Spleen (tissue), 11 donors: ENCODE data around the gene MANEAL. TPM values are rescaled to one million over a fixed set of nuclear protein-coding genes. Genes with fewer than 3 reads are reported as not detected.

Source experiments
- DNase-seq: peaks from one replicate; pipeline ENCODE4 v3.0.0-alpha.2; 2020
- H3K27ac ChIP-seq, 8 donors: fragments of 200-600 bp; sonication (generic) in 7 of 8; 1 replicate in 4 of 8; 2 replicates in 4 of 8; pipeline versions ENCODE4 v1.5.0 to v1.8.0; 2016 to 2021; ENCODE audit warnings: inconsistent platforms in 4 of 8, mild to moderate bottlenecking in 4 of 8, moderate library complexity in 1 of 8
- H3K27me3 ChIP-seq, 7 donors: fragments of 200-600 bp; sonication (generic) in 6 of 7; replicated peaks in 1 of 7; 1 replicate in 4 of 7; 2 replicates in 3 of 7; pipeline versions ENCODE4 v1.5.0 to v1.8.0; 2016 to 2021; ENCODE audit warnings: inconsistent platforms in 3 of 7, mild to moderate bottlenecking in 1 of 7
- H3K36me3 ChIP-seq, 6 donors: fragments of 200-600 bp; sonication (generic) in 5 of 6; 1 replicate in 4 of 6; 2 replicates in 2 of 6; pipeline versions ENCODE4 v1.5.0 to v1.8.0; 2016 to 2021; ENCODE audit warnings: inconsistent platforms in 2 of 6
- H3K4me1 ChIP-seq, 6 donors: fragments of 200-600 bp; sonication (generic) in 5 of 6; 1 replicate in 3 of 6; 2 replicates in 3 of 6; pipeline versions ENCODE4 v1.5.0 to v1.8.0; 2016 to 2021; ENCODE audit warnings: inconsistent platforms in 3 of 6
- H3K4me3 ChIP-seq, 8 donors: fragments of 200-600 bp; sonication (generic) in 7 of 8; 1 replicate in 4 of 8; 2 replicates in 4 of 8; pipeline versions ENCODE4 v1.5.0 to v1.8.0; 2016 to 2021; ENCODE audit warnings: inconsistent platforms in 4 of 8, mild to moderate bottlenecking in 4 of 8, moderate library complexity in 2 of 8
- H3K9me3 ChIP-seq, 8 donors: fragments of 200-600 bp; sonication (generic) in 7 of 8; 1 replicate in 4 of 8; 2 replicates in 4 of 8; pipeline versions ENCODE4 v1.5.0 to v1.8.0; 2016 to 2021; ENCODE audit warnings: inconsistent platforms in 4 of 8
- POLR2A ChIP-seq, 3 donors: fragments of 450-650 bp; IDR thresholded peaks; one replicate each; pipeline ENCODE4 v1.5.1; 2017; ENCODE audit warnings: antibody characterized with exemption in 3 of 3, mild to moderate bottlenecking in 1 of 3
- POLR2AphosphoS5 ChIP-seq, 3 donors: sonication (generic); formaldehyde crosslinking; IDR thresholded peaks; one replicate each; pipeline ENCODE4 v1.5.1; 2017; ENCODE audit warnings: antibody characterized with exemption in 3 of 3
- WGBS, 5 donors: extraction: QIAGEN DNeasy Blood & Tissue Kit in 3 of 5; methylation state at CpG; one replicate each; pipeline versions ENCODE4 v1.1.5 to v1.1.7; 2013 to 2018; 5-methylcytosine and 5-hydroxymethylcytosine counted together
- intact Hi-C: fragments of 100-400 bp; cut with DNase I; formaldehyde crosslinking; loops from one replicate; pipeline ENCODE4 v1.15.0; 2023; ENCODE audit warnings: low total_unique reads
- polyA plus RNA-seq, 3 donors: library from polyadenylated mRNA; stranded (reverse); fragments of 200-250 nt; gene quantifications; one replicate each; pipeline ENCODE4 v1.2.1, GENCODE V29; 2013
- total RNA-seq, 7 donors: library from RNA; depleted of rRNA in 3 of 7; stranded (reverse); fragments of >200 nt in 3 of 7; fragmentation: NEBNext Ultra II Directional in 4 of 7; extraction: Animal tissue kit (Norgen Biotek cat#: 25700) in 4 of 7; gene quantifications; one replicate each; pipeline versions ENCODE4 v1.1.0 to v1.2.1, GENCODE V29; 2016 to 2021
- TF ChIP-seq, protein P1 (sequence below), 11 experiments: fragments of 200-600 bp in 7 of 11; fragments of 450-650 bp in 4 of 11; sonication (generic) in 4 of 11; IDR thresholded peaks in 8 of 11; conservative IDR thresholded peaks in 3 of 11; 1 replicate in 7 of 11; 2 replicates in 4 of 11; pipeline versions ENCODE4 v1.4.0 to v1.8.0; 2016 to 2021; ENCODE audit warnings: antibody characterized with exemption in 11 of 11, inconsistent platforms in 4 of 11, mild to moderate bottlenecking in 1 of 11
- donor health status: healthy with polysubstance abuse.
- donor health status: DM: no; HTN: no; CAD: no; lungs with moderate emphysema.
- donor health status: DM: no; HTN: no; CAD: no.
- donor health status: Bipolar disorder and iron deficiency.
- donor health status: healthy.
- donor health status: DM: no; HTN: no; CAD: no.
- donor health status: DM: yes; HTN: yes; CAD: no.

The MANEAL gene
- total and polyA plus RNA-seq, 10 donors: 1.4 to 9.2 (median 2.3) TPM

- Histone ChIP-seq H3K4me1 (peaks cover 0 to 18% (median 0%) of the 10 kb centered on the region in 6 donors), H3K4me3 (no peak overlapping the region), H3K36me3 (no peaks in the 10 kb centered on the region), H3K27me3 (peaks cover 0 to 100% (median 55%) of the 10 kb centered on the region in 7 donors), H3K27ac (no peak overlapping the region), H3K9me3 (peaks cover 0 to 4% (median 0%) of the 10 kb centered on the region in 8 donors)
- 23 to 39% (median 26%) methylated on average over 7 to 25 of the region's 25 CpGs for WGBS, 5 donors
- DNase-seq: no peak
- intact Hi-C loops: no loop called here
- TF ChIP-seq, protein P1, sequence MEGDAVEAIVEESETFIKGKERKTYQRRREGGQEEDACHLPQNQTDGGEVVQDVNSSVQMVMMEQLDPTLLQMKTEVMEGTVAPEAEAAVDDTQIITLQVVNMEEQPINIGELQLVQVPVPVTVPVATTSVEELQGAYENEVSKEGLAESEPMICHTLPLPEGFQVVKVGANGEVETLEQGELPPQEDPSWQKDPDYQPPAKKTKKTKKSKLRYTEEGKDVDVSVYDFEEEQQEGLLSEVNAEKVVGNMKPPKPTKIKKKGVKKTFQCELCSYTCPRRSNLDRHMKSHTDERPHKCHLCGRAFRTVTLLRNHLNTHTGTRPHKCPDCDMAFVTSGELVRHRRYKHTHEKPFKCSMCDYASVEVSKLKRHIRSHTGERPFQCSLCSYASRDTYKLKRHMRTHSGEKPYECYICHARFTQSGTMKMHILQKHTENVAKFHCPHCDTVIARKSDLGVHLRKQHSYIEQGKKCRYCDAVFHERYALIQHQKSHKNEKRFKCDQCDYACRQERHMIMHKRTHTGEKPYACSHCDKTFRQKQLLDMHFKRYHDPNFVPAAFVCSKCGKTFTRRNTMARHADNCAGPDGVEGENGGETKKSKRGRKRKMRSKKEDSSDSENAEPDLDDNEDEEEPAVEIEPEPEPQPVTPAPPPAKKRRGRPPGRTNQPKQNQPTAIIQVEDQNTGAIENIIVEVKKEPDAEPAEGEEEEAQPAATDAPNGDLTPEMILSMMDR (IDR thresholded peaks at IDR 0.05 in 8 of 11, conservative IDR thresholded peaks at IDR 0.05 in 3 of 11): no peak
- no peak for TF ChIP-seq POLR2A (IDR thresholded peaks at IDR 0.05)
- no peak for TF ChIP-seq POLR2AphosphoS5 (IDR thresholded peaks at IDR 0.05)
These were observed 29.7 kb upstream of the MANEAL start for GRCh38 chr1:37763791-37764413.

DNA sequence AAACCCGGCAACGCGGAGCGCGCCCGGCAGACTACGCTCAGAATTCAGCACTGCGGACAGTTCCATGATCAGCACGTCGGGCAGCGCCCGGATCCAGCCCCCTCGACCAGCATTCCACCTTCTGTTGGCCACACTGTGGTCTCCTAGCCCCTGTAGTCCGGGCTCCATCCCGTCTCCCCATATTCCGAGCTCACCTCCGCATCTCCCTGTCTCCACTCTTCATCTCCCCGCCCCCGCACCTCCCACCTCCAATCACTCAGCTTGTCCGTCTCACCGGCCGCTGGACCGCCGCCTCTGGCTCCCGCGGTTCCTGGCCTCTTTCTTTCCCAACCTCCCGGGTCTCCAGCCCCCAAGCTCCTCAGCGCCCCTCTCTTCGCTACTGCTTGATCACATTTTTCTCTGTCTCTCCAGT, 29.2 kb upstream of the MANEAL start:
- peaks cover 0 to 18% (median 0%) of the 10 kb centered on the region in 6 donors for H3K4me1 ChIP-seq
- peaks cover 0 to 100% (median 55%) of the 10 kb centered on the region in 7 donors for H3K27me3 ChIP-seq
- intact Hi-C loops: no loop called here
- TF ChIP-seq POLR2A (IDR thresholded peaks at IDR 0.05): no peak
- TF ChIP-seq, protein P1 (IDR thresholded peaks at IDR 0.05 in 8 of 11, conservative IDR thresholded peaks at IDR 0.05 in 3 of 11): no peak
- TF ChIP-seq POLR2AphosphoS5 (IDR thresholded peaks at IDR 0.05): no peak
- H3K36me3 ChIP-seq: no peaks in the 10 kb centered on the region
- no peak for DNase-seq
- H3K27ac ChIP-seq: no peak overlapping the region
- no peak overlapping the region for H3K4me3 ChIP-seq
- peaks cover 0 to 4% (median 0%) of the 10 kb centered on the region in 8 donors for H3K9me3 ChIP-seq
- WGBS, 5 donors: 8 to 16% (median 9%) methylated on average over 28 to 29 of the region's 29 CpGs

- DNase-seq: no peak
- Histone ChIP-seq H3K9me3 (peaks cover 0 to 4% (median 0%) of the 10 kb centered on the region in 8 donors), H3K27ac (no peak within 1 kb of the TSS), H3K4me3 (peak within 1 kb of the TSS in 1 of 8 donors; percentile 28), H3K27me3 (peaks cover 0 to 100% (median 55%) of the 10 kb centered on the region in 7 donors), H3K4me1 (peaks cover 0 to 18% (median 0%) of the 10 kb centered on the region in 6 donors), H3K36me3 (no peaks in the 10 kb centered on the region)
- TF ChIP-seq, protein P1 (IDR thresholded peaks at IDR 0.05 in 8 of 11, conservative IDR thresholded peaks at IDR 0.05 in 3 of 11): no peak
- TF ChIP-seq POLR2AphosphoS5 (IDR thresholded peaks at IDR 0.05) (no peak), POLR2A (IDR thresholded peaks at IDR 0.05) (no peak)
- intact Hi-C loops: no loop called here
- WGBS, 5 donors: 6 to 10% (median 8%) methylated on average over 20 to 33 of the region's 33 CpGs
These were observed 28.7 kb upstream of the MANEAL start, which contains the start of gene EPHA10 for GRCh38 chr1:37764888-37765441. Gene EPHA10, minus strand, starts transcription at chr1:37765120. Its CDS starts 54 bp downstream, at chr1:37765066.
